NCI-H526 (cell line): ENCODE results near the gene AGBL3.
"Not testable (repeated sequence)": the region's sequence is repeated elsewhere in the genome, so short reads cannot be mapped to it uniquely, and the experiment has no call there.

Experiments used
- DNase-seq, 2 experiments: peaks; one replicate each; lab custom pipeline; 2025; lab: John Stamatoyannopoulos, UW

Gene AGBL3

GRCh38 chr7:134963036-134963435 lies 23.3 kb upstream of the AGBL3 start:
- DNase-seq = no peak

DNA sequence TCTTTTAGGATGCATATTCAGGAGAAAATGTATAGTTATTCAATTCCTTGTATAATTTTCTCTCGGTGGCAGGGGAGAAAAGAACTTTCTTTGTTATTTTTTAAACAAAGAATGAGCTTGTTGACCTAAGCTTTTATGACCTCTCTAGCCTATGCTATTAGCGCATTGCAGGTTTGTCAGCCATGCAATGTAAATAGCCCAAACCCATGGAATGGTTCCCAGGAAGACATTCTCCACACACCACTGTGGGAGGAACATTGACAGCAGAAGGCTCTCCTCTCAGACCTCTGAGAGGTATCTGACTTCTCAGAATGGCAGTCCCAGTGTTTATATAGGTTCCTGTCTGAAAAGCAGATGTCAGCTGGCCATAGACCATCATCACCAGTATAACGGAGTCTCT lies 19.6 kb upstream of the AGBL3 start:
- DNase-seq = peak; percentile 47 to 58

DNA sequence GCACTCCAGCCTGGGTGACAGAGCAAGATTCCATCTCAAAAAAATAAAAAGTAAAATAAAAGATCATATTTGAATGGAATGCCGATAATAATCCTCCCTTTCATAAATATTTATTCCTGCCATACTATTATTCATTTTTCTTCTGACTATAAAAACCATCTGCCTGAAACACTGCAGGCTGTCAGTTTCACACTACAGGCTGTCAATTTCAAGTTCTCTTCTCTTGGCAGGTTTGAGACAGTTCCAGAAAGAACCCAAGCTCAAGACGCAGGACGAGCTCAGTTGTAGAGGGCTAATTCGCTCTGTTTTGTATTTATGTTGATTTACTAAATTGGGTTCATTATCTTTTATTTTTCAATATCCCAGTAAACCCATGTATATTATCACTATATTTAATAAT lies 18.2 kb upstream of the AGBL3 start:
- DNase-seq = no peak

DNA sequence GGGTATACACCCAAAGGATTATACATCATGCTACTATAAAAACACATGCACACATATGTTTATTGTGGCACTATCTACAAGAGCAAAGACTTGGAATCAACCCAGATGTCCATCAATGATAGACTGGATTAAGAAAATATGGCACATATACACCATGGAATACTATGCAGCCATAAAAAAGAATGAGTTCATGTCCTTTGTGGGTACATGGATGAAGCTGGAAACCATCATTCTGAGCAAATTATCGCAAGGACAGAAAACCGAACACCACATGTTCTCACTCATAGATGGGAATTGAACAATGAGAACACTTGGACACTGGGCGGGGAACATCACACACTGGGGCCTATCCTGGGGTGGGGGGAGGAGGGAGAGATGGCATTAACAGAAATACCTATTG lies 4.7 kb upstream of the AGBL3 start:
- not testable (repeated sequence) for DNase-seq

- DNase-seq = no peak
These were observed 380 bp upstream of the AGBL3 start for GRCh38 chr7:134985894-134986362.

GRCh38 chr7:134988161-134988560 lies 1.9 kb downstream of the AGBL3 start:
- DNase-seq = no peak

DNA sequence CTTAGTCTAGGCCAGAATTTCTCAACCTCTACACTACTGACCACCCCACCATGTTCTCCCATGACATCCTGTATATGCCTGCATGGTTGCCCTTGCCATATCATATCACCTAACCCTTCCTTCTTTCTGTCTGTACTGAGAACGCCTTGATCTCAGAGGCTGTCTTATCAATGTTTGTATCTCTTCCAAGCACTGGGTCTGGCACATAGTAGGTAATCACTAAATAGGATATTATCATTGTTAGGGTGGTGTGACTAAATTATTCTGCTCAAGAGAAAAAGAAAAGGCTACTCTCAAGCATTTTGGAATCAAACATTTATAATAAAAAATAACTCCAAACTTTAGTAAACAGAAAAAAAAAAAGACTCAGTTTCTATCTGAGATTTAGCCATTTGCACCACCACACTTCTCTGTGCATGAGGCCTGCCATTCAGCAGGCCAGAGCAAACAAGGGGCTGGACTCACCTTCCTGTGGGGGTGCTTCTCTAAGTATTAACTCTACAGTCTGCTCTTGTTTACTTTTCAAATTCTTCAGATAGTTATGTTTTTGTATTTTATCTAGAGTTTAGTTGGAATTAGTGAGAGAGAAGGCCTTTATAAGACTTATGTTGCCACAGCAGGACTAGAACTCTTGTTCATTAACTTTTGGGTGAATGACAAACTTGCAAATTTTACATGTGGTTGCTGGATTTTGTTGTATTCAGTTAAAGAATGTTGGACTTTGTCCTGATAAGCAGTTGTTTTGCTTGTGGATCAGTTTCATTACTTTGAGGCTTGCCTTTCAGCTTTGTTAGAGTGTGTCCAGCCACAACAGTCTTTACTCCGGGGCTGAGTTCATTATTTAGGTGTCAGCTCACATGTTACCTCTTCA lies 5.4 kb downstream of the AGBL3 start:
- peak; percentile 16 to 17 for DNase-seq

GRCh38 chr7:134992626-134993179 lies 6.4 kb downstream of the AGBL3 start:
- DNase-seq = no peak

GRCh38 chr7:134993877-134994456 lies 7.7 kb downstream of the AGBL3 start:
- no peak for DNase-seq

DNA sequence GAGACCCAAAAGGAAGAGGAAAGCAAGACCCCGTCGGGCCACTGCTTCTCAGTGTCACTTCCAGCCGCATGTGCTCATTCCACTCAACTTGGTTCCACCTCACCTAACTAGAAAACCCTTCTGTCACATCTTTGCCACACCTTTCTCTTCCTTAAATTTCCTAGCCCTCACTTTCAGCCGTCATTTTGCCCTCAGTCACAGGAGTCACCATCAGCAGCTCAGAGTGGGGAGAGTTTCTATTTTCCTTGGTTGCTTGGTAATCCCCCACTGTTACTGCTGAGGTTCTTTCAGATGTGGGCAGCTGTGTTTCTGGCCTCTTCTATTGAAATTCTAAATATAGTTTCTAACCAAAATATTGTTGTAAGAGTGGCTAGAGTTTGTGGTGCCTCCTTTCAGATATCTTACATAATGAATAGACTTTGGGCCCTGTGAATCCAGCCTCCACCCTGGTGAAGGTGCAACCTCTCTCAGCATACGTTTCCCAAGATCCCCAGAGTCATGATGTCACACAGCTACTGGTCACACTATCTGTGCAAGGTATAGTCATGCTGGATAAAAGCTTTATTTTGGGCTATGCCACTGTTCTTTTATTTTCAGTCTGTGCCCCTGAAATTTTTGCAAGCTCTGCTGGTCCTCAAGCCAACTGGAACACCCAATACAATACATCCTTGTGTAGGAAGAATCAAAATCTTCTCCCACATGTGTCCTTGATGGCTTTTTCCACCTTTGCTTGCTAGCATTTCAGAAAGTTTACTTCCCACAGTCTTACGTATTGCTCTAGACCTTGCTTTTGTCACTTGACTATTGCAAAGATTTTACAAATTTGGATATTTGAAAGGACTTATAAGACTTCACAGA lies 9.2 kb downstream of the AGBL3 start:
- no peak for DNase-seq

DNA sequence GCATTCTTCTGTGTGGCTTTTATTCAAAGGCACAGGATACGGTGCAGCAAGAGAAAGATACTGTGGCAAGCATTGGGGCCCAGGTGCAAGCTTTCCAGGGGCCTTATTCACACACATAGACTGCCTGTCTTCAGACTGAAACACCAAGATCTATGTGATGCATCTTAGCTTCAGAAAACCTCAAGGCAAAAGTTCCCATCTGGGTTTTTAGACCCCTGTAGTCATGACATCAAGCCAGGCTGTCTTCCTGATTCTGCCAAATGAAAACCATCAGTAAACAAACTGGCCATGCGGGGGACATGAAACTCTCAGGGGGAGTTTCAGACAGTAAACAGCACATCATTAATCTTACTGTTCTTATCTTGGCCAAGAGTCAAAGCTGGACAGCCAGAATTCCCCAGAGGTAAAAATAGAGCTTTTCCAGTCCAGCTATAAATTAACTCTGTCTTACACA lies 9.8 kb downstream of the AGBL3 start:
- no peak for DNase-seq

DNA sequence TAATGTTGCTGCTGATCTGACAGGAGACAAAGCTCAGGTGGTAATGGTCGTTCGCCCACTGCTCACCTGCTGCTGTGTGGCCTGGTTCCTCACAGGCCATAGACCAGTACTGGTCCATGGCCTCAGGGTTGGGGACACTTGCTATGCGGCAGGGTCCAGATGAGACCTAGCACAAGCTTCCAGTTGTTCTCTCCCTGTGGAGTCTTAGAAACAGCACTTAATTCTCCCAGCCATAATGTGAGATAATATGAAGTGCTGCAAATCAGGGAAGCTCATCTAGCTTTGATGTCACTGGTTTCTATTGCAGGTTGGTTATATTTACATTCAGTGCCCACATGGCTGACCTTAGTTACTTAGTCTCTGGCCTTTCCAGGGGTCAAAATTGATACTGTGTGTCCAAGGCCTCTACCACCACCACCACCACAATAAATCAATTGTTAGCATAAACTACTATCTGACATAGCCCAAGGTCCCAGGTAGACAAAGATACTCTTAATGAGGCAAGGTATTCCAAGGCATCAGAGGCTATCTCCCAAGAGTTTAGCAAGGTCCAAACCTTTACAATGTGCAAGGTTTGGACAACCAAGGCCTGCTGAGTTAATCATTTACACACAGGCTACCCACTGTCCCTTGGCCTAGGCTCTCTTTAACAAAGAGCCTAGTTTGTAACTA lies 11.0 kb downstream of the AGBL3 start:
- no peak for DNase-seq

- DNase-seq = no peak
These were observed 12.8 kb downstream of the AGBL3 start for GRCh38 chr7:134999136-134999535.

GRCh38 chr7:135001390-135002165 lies 15.3 kb downstream of the AGBL3 start:
- no peak for DNase-seq

DNA sequence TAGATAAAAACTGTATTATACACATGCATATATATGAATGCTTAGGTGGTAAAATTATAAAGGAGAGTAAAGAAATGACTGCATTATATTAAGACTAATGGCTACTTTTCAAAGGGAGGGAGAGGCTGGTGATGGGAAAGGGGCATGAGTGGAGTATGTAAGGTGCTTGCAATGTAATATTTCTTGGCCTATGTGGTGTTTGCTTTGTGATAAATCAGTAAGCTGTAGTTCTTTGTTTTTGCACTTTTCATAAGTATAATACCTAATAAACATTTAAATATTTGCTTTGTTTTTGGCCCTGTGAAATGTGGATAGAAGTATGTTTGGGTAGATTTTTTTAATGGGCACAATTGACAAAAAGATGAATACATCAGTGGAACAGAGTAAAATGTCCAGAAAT lies 25.9 kb downstream of the AGBL3 start:
- no peak for DNase-seq

- no peak for DNase-seq
These were observed 37.3 kb downstream of the AGBL3 start for GRCh38 chr7:135023622-135024021.

DNA sequence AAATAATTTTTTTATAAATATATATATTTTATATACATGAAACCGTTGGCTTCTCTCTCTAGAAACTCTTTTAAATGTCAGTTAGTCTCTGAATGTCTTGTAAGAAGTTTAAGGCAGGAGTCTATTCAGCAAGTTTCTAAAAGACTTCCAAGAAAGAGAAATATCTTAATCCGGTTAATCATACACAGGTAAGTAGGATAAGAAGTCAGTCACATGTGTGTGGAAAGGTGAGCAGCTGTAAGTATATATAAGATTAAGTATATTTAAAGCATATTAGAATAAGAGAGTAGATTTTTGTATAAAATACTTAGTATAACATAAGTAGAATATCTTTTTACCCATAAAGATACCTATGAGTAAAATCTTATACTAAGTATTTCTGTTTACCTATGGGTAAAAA lies 48.9 kb downstream of the AGBL3 start:
- no peak for DNase-seq

DNA sequence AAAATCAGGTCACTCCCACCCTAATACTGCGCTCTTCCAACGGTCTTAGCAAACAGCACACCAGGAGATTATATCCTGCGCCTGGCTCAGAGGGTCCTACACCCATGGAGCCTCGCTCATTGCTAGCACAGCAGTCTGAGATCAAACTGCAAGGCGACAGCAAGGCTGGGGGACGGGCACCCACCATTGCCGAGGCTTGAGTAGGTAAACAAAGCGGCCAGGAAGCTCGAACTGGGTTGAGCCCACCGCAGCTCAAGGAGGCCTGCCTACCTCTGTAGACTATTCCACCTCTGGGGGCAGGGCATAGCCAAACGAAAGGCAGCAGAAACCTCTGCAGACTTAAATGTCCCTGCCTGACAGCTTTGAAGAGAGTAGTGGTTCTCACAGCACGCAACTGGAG lies 80.7 kb downstream of the AGBL3 start:
- not testable (repeated sequence) for DNase-seq

GRCh38 chr7:135074096-135074495 lies 87.8 kb downstream of the AGBL3 start:
- DNase-seq = no peak

GRCh38 chr7:135074531-135074930 lies 88.2 kb downstream of the AGBL3 start:
- no peak for DNase-seq

- peak in 1 of 2 experiments; percentile 21 for DNase-seq
These were observed 89.4 kb downstream of the AGBL3 start for GRCh38 chr7:135075716-135076115.
